ENCODE results near the gene ADAMTS12. TPM values are rescaled to one million over a fixed set of nuclear protein-coding genes. Genes with fewer than 3 reads are reported as not detected.

ADAMTS12 gene
- total RNA-seq, 2 experiments from 2014 or later = not detected

DNA sequence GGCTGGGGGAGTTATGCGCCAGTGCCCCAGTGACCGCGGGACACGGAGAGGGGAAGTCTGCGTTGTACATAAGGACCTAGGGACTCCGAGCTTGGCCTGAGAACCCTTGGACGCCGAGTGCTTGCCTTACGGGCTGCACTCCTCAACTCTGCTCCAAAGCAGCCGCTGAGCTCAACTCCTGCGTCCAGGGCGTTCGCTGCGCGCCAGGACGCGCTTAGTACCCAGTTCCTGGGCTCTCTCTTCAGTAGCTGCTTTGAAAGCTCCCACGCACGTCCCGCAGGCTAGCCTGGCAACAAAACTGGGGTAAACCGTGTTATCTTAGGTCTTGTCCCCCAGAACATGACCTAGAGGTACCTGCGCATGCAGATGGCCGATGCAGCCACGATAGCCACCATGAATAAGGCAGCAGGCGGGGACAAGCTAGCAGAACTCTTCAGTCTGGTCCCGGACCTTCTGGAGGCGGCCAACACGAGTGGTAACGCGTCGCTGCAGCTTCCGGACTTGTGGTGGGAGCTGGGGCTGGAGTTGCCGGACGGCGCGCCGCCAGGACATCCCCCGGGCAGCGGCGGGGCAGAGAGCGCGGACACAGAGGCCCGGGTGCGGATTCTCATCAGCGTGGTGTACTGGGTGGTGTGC lies 44.7 kb upstream of the ADAMTS12 start, which contains the start of gene RXFP3:
RXFP3 (plus strand) TSS at position 6 of the 636 bp plus-strand sequence; CDS start at position 361, 355 bp downstream.
- BruUV-seq (replicated peaks) = no TSS peak
- intact Hi-C loops (cut with micrococcal nuclease; ENCODE audit: unreplicated experiment) = no loop called here
- DNase-seq (ENCODE audit: low spot score) = no peak
- POLR2A ChIA-PET = no interaction called here
- TF ChIP-seq, protein P1, sequence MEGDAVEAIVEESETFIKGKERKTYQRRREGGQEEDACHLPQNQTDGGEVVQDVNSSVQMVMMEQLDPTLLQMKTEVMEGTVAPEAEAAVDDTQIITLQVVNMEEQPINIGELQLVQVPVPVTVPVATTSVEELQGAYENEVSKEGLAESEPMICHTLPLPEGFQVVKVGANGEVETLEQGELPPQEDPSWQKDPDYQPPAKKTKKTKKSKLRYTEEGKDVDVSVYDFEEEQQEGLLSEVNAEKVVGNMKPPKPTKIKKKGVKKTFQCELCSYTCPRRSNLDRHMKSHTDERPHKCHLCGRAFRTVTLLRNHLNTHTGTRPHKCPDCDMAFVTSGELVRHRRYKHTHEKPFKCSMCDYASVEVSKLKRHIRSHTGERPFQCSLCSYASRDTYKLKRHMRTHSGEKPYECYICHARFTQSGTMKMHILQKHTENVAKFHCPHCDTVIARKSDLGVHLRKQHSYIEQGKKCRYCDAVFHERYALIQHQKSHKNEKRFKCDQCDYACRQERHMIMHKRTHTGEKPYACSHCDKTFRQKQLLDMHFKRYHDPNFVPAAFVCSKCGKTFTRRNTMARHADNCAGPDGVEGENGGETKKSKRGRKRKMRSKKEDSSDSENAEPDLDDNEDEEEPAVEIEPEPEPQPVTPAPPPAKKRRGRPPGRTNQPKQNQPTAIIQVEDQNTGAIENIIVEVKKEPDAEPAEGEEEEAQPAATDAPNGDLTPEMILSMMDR (conservative IDR thresholded peaks at IDR 0.05; ENCODE audit: low read length) = no peak
- TF ChIP-seq EZH2phosphoT487 (IDR thresholded peaks at IDR 0.05; ENCODE audit: borderline replicate concordance, low read depth, low read length) = no peak
- no peaks in the 10 kb centered on the region for H3K36me3 ChIP-seq (ENCODE audit: insufficient read depth, low read length)
- CTCF ChIA-PET (ENCODE audit: unreplicated experiment) = no interaction called here
- H3K79me2 ChIP-seq (ENCODE audit: insufficient read depth, low read depth, low read length) = no peaks in the 10 kb centered on the region
- H3K4me3 ChIP-seq (ENCODE audit: low read depth, low read length, poor library complexity, severe bottlenecking) = no peak within 1 kb of the TSS
- no peaks in the 10 kb centered on the region for H3K9me2 ChIP-seq (ENCODE audit: insufficient read depth, low read length)
- H3K27ac ChIP-seq (ENCODE audit: low read depth, low read length, poor library complexity, severe bottlenecking) = no peak within 1 kb of the TSS
- H4K20me1 ChIP-seq (ENCODE audit: insufficient read depth, low read length) = no peaks in the 10 kb centered on the region
- no peak within 1 kb of the TSS for H3K4me2 ChIP-seq (ENCODE audit: low read length)
- H3K4me1 ChIP-seq (ENCODE audit: insufficient read depth, low read length, poor library complexity, severe bottlenecking) = no peaks in the 10 kb centered on the region
- H2AFZ ChIP-seq (ENCODE audit: low read length) = no peak within 1 kb of the TSS
- no peaks in the 10 kb centered on the region for H3K9me3 ChIP-seq (ENCODE audit: low read length)

DNA sequence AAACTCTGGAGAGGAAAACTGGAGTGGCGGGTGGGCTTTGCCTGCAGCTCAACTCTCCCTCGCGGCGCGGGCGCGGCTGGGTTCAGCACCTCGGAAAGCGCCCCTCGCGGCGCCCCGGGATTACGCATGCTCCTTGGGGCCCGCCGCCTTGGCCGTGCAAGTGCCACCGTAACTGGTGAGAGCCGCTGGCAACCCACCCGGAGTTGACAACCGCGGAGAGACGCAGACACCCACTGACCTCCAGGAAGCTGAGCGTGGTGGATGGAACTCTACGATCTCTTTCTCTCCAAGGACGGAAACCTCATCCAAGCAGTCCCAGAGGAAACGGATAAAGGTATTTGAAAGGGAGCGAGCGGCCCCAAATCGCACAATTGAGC lies 44.2 kb upstream of the ADAMTS12 start:
- ChIA-PET CTCF (ENCODE audit: unreplicated experiment) (no interaction called here), POLR2A (interaction anchor here (1.2 kb wide), 1 partner anchor 13 kb away, joined by 4 read pairs; no protein-coding TSS in a partner anchor)
- Histone ChIP-seq H4K20me1 (ENCODE audit: insufficient read depth, low read length) (no peaks in the 10 kb centered on the region), H2AFZ (ENCODE audit: low read length) (no peak overlapping the region), H3K9me2 (ENCODE audit: insufficient read depth, low read length) (no peaks in the 10 kb centered on the region), H3K36me3 (ENCODE audit: insufficient read depth, low read length) (no peaks in the 10 kb centered on the region), H3K4me3 (ENCODE audit: low read depth, low read length, poor library complexity, severe bottlenecking) (no peak overlapping the region), H3K79me2 (ENCODE audit: insufficient read depth, low read depth, low read length) (no peaks in the 10 kb centered on the region), H3K9me3 (ENCODE audit: low read length) (no peaks in the 10 kb centered on the region), H3K4me2 (ENCODE audit: low read length) (no peak overlapping the region), H3K4me1 (ENCODE audit: insufficient read depth, low read length, poor library complexity, severe bottlenecking) (no peaks in the 10 kb centered on the region), H3K27ac (ENCODE audit: low read depth, low read length, poor library complexity, severe bottlenecking) (no peak overlapping the region)
- no peak for DNase-seq (ENCODE audit: low spot score)
- no peak for TF ChIP-seq EZH2phosphoT487 (IDR thresholded peaks at IDR 0.05; ENCODE audit: borderline replicate concordance, low read depth, low read length)
- TF ChIP-seq, protein P1 (conservative IDR thresholded peaks at IDR 0.05; ENCODE audit: low read length) = no peak
- intact Hi-C loops (cut with micrococcal nuclease; ENCODE audit: unreplicated experiment) = no loop called here
- BruUV-seq (replicated peaks) = no TSS peak

DNA sequence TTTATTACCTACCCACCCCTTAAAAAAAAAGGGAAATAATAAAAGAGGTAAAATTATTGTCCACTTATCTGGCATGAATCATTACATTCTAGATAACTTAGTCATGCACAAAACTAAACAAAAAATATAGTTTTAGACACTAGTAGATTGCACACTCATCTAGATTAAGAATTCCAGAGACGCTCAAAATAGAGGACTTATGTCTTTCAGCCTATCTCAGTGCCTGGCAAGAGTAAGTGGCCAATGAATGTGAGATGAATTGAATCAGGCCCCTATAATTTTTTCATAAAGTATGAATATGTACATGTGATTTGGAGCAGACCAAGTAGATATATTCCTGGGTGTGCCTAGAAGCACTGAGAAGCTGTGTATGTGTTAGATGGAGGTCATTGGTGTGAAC lies 42.4 kb upstream of the ADAMTS12 start:
- ChIA-PET POLR2A (interaction anchor here (1.3 kb wide), 1 partner anchor 114 kb away, joined by 3 read pairs; no protein-coding TSS in a partner anchor), CTCF (ENCODE audit: unreplicated experiment) (no interaction called here)
- no peaks in the 10 kb centered on the region for H3K79me2 ChIP-seq (ENCODE audit: insufficient read depth, low read depth, low read length)
- no peak for DNase-seq (ENCODE audit: low spot score)
- no peaks in the 10 kb centered on the region for H3K9me2 ChIP-seq (ENCODE audit: insufficient read depth, low read length)
- no peaks in the 10 kb centered on the region for H4K20me1 ChIP-seq (ENCODE audit: insufficient read depth, low read length)
- H3K9me3 ChIP-seq (ENCODE audit: low read length) = no peaks in the 10 kb centered on the region
- H3K4me1 ChIP-seq (ENCODE audit: insufficient read depth, low read length, poor library complexity, severe bottlenecking) = no peaks in the 10 kb centered on the region
- no peaks in the 10 kb centered on the region for H3K36me3 ChIP-seq (ENCODE audit: insufficient read depth, low read length)
- intact Hi-C loops (cut with micrococcal nuclease; ENCODE audit: unreplicated experiment) = loop anchor here (1.0 kb wide), 1 partner anchor 498 kb away; no protein-coding TSS in a partner anchor
- TF ChIP-seq, protein P1 (conservative IDR thresholded peaks at IDR 0.05; ENCODE audit: low read length) = no peak
- TF ChIP-seq EZH2phosphoT487 (IDR thresholded peaks at IDR 0.05; ENCODE audit: borderline replicate concordance, low read depth, low read length) = no peak
- H3K4me3 ChIP-seq (ENCODE audit: low read depth, low read length, poor library complexity, severe bottlenecking) = no peak overlapping the region
- no peak overlapping the region for H3K4me2 ChIP-seq (ENCODE audit: low read length)
- no peak overlapping the region for H2AFZ ChIP-seq (ENCODE audit: low read length)
- no TSS peak for BruUV-seq (replicated peaks)
- no peak overlapping the region for H3K27ac ChIP-seq (ENCODE audit: low read depth, low read length, poor library complexity, severe bottlenecking)

All from OCI-LY7 (cell line).